GM23338 (cell line): Measurements from ENCODE around the gene FNDC3B.

Experiments
- CREB1 ChIP-seq: fragments of 250-450 bp; sonication (Bioruptor Pico); IDR thresholded peaks from 2 replicates; pipeline ENCODE4 v1.5.0; 2020; ENCODE audit warnings: low read depth, mild to moderate bottlenecking, moderate library complexity
- EZH2 ChIP-seq: fragments of 200-600 bp; sonication (generic); IDR thresholded peaks from one replicate; pipeline ENCODE4 v1.8.0; 2017; ENCODE audit warnings: antibody characterized with exemption, mild to moderate bottlenecking, low read depth; ENCODE audit not compliant: unreplicated experiment
- EZH2phosphoT487 ChIP-seq: fragments of 200-600 bp; sonication (generic); IDR thresholded peaks from one replicate; pipeline ENCODE4 v1.8.1; 2018; ENCODE audit warnings: antibody characterized with exemption; ENCODE audit not compliant: unreplicated experiment
- JUNB ChIP-seq: IDR thresholded peaks from one replicate; pipeline ENCODE4 v1.6.1; 2016; ENCODE audit warnings: antibody characterized with exemption; ENCODE audit not compliant: unreplicated experiment
- POLR2AphosphoS5 ChIP-seq: IDR thresholded peaks from 2 replicates; pipeline ENCODE4 v1.6.1; 2016; ENCODE audit warnings: antibody characterized with exemption, low read depth
- STAT1 ChIP-seq: IDR thresholded peaks from one replicate; pipeline ENCODE4 v1.6.1; 2016; ENCODE audit warnings: antibody characterized with exemption; ENCODE audit not compliant: unreplicated experiment
- ZNF114 ChIP-seq: fragments of 250-450 bp; sonication (Bioruptor Pico); IDR thresholded peaks from 2 replicates; pipeline ENCODE4 v1.5.0; 2020; ENCODE audit warnings: mild to moderate bottlenecking, moderate library complexity
- ZNF331 ChIP-seq: fragments of 250-450 bp; sonication (Bioruptor Pico); IDR thresholded peaks from 2 replicates; pipeline ENCODE4 v1.5.0; 2020; ENCODE audit warnings: low read depth, mild to moderate bottlenecking, moderate library complexity
- TF ChIP-seq, protein P1 (sequence below), 2 experiments: fragments of 200-600 bp in 1 of 2; sonication (generic) in 1 of 2; conservative IDR thresholded peaks; 2 replicates each; pipeline versions ENCODE4 v1.5.1 to v1.6.1; 2016 to 2017; ENCODE audit warnings: antibody characterized with exemption in 2 of 2, low read depth in 2 of 2, mild to moderate bottlenecking in 2 of 2, moderate library complexity in 1 of 2
- TF ChIP-seq, protein P2 (sequence below): IDR thresholded peaks from one replicate; pipeline ENCODE4 v1.6.1; 2018; ENCODE audit warnings: antibody characterized with exemption; ENCODE audit not compliant: unreplicated experiment
- TF ChIP-seq, protein P3 (sequence below): IDR thresholded peaks from 2 replicates; pipeline ENCODE4 v1.6.1; 2016; ENCODE audit warnings: antibody characterized with exemption
- TF ChIP-seq, protein P4 (sequence below): fragments of 250-450 bp; sonication (Bioruptor Pico); IDR thresholded peaks from 2 replicates; pipeline ENCODE4 v1.5.0; 2020; ENCODE audit warnings: mild to moderate bottlenecking, moderate library complexity

DNA sequence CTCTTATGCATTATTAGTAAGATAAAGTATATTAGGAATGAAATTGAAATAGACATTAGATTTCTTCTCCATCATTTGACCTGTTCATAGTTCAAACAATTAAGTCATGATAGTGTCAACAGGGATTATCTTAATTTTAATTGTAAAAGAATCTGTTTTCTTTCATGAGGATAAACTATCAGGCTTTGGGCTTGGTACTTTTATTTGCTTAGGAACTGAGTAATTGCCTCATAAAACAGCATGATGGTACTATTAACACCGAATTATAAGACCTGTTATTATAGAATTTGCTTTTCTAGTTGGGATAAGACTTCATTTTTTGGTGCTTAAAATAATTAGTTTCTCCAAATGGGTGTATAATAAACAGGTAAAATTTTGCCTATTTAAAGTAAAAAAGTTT, 71.8 kb downstream of the FNDC3B start:
- TF ChIP-seq CREB1 (CRISPR knock-in tag) (no peak), EZH2 (no peak), POLR2AphosphoS5 (no peak), STAT1 (no peak), EZH2phosphoT487 (no peak), ZNF331 (no peak), ZNF114 (CRISPR knock-in tag) (no peak), JUNB (no peak)
- TF ChIP-seq, protein P1, sequence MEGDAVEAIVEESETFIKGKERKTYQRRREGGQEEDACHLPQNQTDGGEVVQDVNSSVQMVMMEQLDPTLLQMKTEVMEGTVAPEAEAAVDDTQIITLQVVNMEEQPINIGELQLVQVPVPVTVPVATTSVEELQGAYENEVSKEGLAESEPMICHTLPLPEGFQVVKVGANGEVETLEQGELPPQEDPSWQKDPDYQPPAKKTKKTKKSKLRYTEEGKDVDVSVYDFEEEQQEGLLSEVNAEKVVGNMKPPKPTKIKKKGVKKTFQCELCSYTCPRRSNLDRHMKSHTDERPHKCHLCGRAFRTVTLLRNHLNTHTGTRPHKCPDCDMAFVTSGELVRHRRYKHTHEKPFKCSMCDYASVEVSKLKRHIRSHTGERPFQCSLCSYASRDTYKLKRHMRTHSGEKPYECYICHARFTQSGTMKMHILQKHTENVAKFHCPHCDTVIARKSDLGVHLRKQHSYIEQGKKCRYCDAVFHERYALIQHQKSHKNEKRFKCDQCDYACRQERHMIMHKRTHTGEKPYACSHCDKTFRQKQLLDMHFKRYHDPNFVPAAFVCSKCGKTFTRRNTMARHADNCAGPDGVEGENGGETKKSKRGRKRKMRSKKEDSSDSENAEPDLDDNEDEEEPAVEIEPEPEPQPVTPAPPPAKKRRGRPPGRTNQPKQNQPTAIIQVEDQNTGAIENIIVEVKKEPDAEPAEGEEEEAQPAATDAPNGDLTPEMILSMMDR (conservative IDR thresholded peaks at IDR 0.05; ENCODE audit: low read depth in 2 of 2): no peak
- TF ChIP-seq, protein P2, sequence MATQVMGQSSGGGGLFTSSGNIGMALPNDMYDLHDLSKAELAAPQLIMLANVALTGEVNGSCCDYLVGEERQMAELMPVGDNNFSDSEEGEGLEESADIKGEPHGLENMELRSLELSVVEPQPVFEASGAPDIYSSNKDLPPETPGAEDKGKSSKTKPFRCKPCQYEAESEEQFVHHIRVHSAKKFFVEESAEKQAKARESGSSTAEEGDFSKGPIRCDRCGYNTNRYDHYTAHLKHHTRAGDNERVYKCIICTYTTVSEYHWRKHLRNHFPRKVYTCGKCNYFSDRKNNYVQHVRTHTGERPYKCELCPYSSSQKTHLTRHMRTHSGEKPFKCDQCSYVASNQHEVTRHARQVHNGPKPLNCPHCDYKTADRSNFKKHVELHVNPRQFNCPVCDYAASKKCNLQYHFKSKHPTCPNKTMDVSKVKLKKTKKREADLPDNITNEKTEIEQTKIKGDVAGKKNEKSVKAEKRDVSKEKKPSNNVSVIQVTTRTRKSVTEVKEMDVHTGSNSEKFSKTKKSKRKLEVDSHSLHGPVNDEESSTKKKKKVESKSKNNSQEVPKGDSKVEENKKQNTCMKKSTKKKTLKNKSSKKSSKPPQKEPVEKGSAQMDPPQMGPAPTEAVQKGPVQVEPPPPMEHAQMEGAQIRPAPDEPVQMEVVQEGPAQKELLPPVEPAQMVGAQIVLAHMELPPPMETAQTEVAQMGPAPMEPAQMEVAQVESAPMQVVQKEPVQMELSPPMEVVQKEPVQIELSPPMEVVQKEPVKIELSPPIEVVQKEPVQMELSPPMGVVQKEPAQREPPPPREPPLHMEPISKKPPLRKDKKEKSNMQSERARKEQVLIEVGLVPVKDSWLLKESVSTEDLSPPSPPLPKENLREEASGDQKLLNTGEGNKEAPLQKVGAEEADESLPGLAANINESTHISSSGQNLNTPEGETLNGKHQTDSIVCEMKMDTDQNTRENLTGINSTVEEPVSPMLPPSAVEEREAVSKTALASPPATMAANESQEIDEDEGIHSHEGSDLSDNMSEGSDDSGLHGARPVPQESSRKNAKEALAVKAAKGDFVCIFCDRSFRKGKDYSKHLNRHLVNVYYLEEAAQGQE: no peak
- TF ChIP-seq, protein P3, sequence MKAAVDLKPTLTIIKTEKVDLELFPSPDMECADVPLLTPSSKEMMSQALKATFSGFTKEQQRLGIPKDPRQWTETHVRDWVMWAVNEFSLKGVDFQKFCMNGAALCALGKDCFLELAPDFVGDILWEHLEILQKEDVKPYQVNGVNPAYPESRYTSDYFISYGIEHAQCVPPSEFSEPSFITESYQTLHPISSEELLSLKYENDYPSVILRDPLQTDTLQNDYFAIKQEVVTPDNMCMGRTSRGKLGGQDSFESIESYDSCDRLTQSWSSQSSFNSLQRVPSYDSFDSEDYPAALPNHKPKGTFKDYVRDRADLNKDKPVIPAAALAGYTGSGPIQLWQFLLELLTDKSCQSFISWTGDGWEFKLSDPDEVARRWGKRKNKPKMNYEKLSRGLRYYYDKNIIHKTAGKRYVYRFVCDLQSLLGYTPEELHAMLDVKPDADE: no peak
- TF ChIP-seq, protein P4, sequence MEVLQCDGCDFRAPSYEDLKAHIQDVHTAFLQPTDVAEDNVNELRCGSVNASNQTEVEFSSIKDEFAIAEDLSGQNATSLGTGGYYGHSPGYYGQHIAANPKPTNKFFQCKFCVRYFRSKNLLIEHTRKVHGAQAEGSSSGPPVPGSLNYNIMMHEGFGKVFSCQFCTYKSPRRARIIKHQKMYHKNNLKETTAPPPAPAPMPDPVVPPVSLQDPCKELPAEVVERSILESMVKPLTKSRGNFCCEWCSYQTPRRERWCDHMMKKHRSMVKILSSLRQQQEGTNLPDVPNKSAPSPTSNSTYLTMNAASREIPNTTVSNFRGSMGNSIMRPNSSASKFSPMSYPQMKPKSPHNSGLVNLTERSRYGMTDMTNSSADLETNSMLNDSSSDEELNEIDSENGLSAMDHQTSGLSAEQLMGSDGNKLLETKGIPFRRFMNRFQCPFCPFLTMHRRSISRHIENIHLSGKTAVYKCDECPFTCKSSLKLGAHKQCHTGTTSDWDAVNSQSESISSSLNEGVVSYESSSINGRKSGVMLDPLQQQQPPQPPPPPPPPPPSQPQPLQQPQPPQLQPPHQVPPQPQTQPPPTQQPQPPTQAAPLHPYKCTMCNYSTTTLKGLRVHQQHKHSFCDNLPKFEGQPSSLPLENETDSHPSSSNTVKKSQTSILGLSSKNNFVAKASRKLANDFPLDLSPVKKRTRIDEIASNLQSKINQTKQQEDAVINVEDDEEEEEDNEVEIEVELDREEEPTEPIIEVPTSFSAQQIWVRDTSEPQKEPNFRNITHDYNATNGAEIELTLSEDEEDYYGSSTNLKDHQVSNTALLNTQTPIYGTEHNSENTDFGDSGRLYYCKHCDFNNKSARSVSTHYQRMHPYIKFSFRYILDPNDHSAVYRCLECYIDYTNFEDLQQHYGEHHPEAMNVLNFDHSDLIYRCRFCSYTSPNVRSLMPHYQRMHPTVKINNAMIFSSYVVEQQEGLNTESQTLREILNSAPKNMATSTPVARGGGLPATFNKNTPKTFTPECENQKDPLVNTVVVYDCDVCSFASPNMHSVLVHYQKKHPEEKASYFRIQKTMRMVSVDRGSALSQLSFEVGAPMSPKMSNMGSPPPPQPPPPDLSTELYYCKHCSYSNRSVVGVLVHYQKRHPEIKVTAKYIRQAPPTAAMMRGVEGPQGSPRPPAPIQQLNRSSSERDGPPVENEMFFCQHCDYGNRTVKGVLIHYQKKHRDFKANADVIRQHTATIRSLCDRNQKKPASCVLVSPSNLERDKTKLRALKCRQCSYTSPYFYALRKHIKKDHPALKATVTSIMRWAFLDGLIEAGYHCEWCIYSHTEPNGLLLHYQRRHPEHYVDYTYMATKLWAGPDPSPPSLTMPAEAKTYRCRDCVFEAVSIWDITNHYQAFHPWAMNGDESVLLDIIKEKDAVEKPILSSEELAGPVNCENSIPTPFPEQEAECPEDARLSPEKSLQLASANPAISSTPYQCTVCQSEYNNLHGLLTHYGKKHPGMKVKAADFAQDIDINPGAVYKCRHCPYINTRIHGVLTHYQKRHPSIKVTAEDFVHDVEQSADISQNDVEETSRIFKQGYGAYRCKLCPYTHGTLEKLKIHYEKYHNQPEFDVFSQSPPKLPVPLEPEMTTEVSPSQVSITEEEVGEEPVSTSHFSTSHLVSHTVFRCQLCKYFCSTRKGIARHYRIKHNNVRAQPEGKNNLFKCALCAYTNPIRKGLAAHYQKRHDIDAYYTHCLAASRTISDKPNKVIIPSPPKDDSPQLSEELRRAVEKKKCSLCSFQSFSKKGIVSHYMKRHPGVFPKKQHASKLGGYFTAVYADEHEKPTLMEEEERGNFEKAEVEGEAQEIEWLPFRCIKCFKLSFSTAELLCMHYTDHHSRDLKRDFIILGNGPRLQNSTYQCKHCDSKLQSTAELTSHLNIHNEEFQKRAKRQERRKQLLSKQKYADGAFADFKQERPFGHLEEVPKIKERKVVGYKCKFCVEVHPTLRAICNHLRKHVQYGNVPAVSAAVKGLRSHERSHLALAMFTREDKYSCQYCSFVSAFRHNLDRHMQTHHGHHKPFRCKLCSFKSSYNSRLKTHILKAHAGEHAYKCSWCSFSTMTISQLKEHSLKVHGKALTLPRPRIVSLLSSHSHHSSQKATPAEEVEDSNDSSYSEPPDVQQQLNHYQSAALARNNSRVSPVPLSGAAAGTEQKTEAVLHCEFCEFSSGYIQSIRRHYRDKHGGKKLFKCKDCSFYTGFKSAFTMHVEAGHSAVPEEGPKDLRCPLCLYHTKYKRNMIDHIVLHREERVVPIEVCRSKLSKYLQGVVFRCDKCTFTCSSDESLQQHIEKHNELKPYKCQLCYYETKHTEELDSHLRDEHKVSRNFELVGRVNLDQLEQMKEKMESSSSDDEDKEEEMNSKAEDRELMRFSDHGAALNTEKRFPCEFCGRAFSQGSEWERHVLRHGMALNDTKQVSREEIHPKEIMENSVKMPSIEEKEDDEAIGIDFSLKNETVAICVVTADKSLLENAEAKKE (CRISPR knock-in tag): no peak
